Measurements from ENCODE around the gene CAVIN4. TPM values are rescaled to one million over a fixed set of nuclear protein-coding genes. Genes with fewer than 3 reads are reported as not detected.

CAVIN4 gene
- total RNA-seq, 2 experiments from 2014 or later: 0.68 to 2.3 TPM

- no peak overlapping the region for H3K4me3 ChIP-seq (ENCODE audit: low read depth, low read length, poor library complexity, severe bottlenecking)
- no peaks in the 10 kb centered on the region for H4K20me1 ChIP-seq (ENCODE audit: insufficient read depth, low read length)
- ChIA-PET CTCF (ENCODE audit: unreplicated experiment) (interaction anchor here (1.0 kb wide), 1 partner anchor 9 kb away, joined by 3 read pairs; no protein-coding TSS in a partner anchor), POLR2A (no interaction called here)
- no peaks in the 10 kb centered on the region for H3K79me2 ChIP-seq (ENCODE audit: insufficient read depth, low read depth, low read length)
- no TSS peak for BruUV-seq (replicated peaks)
- DNase-seq (ENCODE audit: low spot score): peak; percentile 40
- H3K9me3 ChIP-seq (ENCODE audit: low read length): no peaks in the 10 kb centered on the region
- H3K4me2 ChIP-seq (ENCODE audit: low read length): peak overlapping the region; percentile 49
- peak overlapping the region; percentile 24; the same call in 1 of the 2 replicates for H2AFZ ChIP-seq (ENCODE audit: low read length)
- intact Hi-C loops (cut with micrococcal nuclease; ENCODE audit: unreplicated experiment): no loop called here
- TF ChIP-seq EZH2phosphoT487 (IDR thresholded peaks at IDR 0.05; ENCODE audit: borderline replicate concordance, low read depth, low read length) (no peak), CTCF (conservative IDR thresholded peaks at IDR 0.05; ENCODE audit: low read length) (no peak)
- no peak overlapping the region for H3K27ac ChIP-seq (ENCODE audit: low read depth, low read length, poor library complexity, severe bottlenecking)
- peaks cover 15% of the 10 kb centered on the region for H3K4me1 ChIP-seq (ENCODE audit: insufficient read depth, low read length, poor library complexity, severe bottlenecking)
- no peaks in the 10 kb centered on the region for H3K9me2 ChIP-seq (ENCODE audit: insufficient read depth, low read length)
- no peaks in the 10 kb centered on the region for H3K36me3 ChIP-seq (ENCODE audit: insufficient read depth, low read length)
Measured at GRCh38 chr9:100586093-100586492, 8.2 kb downstream of the CAVIN4 start.

GRCh38 chr9:100587375-100587774, 9.5 kb downstream of the CAVIN4 start:
- TF ChIP-seq EZH2phosphoT487 (IDR thresholded peaks at IDR 0.05; ENCODE audit: borderline replicate concordance, low read depth, low read length) (no peak), CTCF (conservative IDR thresholded peaks at IDR 0.05; ENCODE audit: low read length) (no peak)
- DNase-seq (ENCODE audit: low spot score): no peak
- H3K9me3 ChIP-seq (ENCODE audit: low read length): no peaks in the 10 kb centered on the region
- H3K4me2 ChIP-seq (ENCODE audit: low read length): no peak overlapping the region
- H3K79me2 ChIP-seq (ENCODE audit: insufficient read depth, low read depth, low read length): no peaks in the 10 kb centered on the region
- no peak overlapping the region for H3K4me3 ChIP-seq (ENCODE audit: low read depth, low read length, poor library complexity, severe bottlenecking)
- H3K36me3 ChIP-seq (ENCODE audit: insufficient read depth, low read length): no peaks in the 10 kb centered on the region
- H3K4me1 ChIP-seq (ENCODE audit: insufficient read depth, low read length, poor library complexity, severe bottlenecking): peaks cover 15% of the 10 kb centered on the region
- POLR2A ChIA-PET: no interaction called here
- CTCF ChIA-PET (ENCODE audit: unreplicated experiment): no interaction called here
- intact Hi-C loops (cut with micrococcal nuclease; ENCODE audit: unreplicated experiment): no loop called here
- H4K20me1 ChIP-seq (ENCODE audit: insufficient read depth, low read length): no peaks in the 10 kb centered on the region
- no TSS peak for BruUV-seq (replicated peaks)
- no peak overlapping the region for H2AFZ ChIP-seq (ENCODE audit: low read length)
- no peak overlapping the region for H3K27ac ChIP-seq (ENCODE audit: low read depth, low read length, poor library complexity, severe bottlenecking)
- no peaks in the 10 kb centered on the region for H3K9me2 ChIP-seq (ENCODE audit: insufficient read depth, low read length)

- Histone ChIP-seq H3K79me2 (ENCODE audit: insufficient read depth, low read depth, low read length) (no peaks in the 10 kb centered on the region), H3K36me3 (ENCODE audit: insufficient read depth, low read length) (no peaks in the 10 kb centered on the region), H3K4me3 (ENCODE audit: low read depth, low read length, poor library complexity, severe bottlenecking) (no peak overlapping the region), H3K4me2 (ENCODE audit: low read length) (no peak overlapping the region), H3K27ac (ENCODE audit: low read depth, low read length, poor library complexity, severe bottlenecking) (no peak overlapping the region), H3K9me2 (ENCODE audit: insufficient read depth, low read length) (no peaks in the 10 kb centered on the region), H2AFZ (ENCODE audit: low read length) (no peak overlapping the region), H4K20me1 (ENCODE audit: insufficient read depth, low read length) (no peaks in the 10 kb centered on the region), H3K4me1 (ENCODE audit: insufficient read depth, low read length, poor library complexity, severe bottlenecking) (peaks cover 15% of the 10 kb centered on the region), H3K9me3 (ENCODE audit: low read length) (no peaks in the 10 kb centered on the region)
- TF ChIP-seq CTCF (conservative IDR thresholded peaks at IDR 0.05; ENCODE audit: low read length): no peak
- no peak for TF ChIP-seq EZH2phosphoT487 (IDR thresholded peaks at IDR 0.05; ENCODE audit: borderline replicate concordance, low read depth, low read length)
- ChIA-PET CTCF (ENCODE audit: unreplicated experiment) (no interaction called here), POLR2A (interaction anchor here (0.6 kb wide), 1 partner anchor 654 kb away, joined by 3 read pairs; no protein-coding TSS in a partner anchor)
- intact Hi-C loops (cut with micrococcal nuclease; ENCODE audit: unreplicated experiment): no loop called here
- DNase-seq (ENCODE audit: low spot score): no peak
- no TSS peak for BruUV-seq (replicated peaks)
Measured at GRCh38 chr9:100589582-100589981, 11.7 kb downstream of the CAVIN4 start.
